Right lobe of liver (tissue), 4 donors: ENCODE measurements around the gene CTBS.

Experiments used
- POLR2A ChIP-seq: fragments of 450-650 bp; IDR thresholded peaks from one replicate; pipeline ENCODE4 v1.6.1; 2017; ENCODE audit warnings: antibody characterized with exemption, mild to moderate bottlenecking
- TF ChIP-seq, protein P1 (sequence below), 4 donors: fragments of 200-600 bp in 3 of 4; fragments of 450-650 bp in 1 of 4; IDR thresholded peaks; one replicate each; pipeline versions ENCODE4 v1.5.1 to v1.8.0; 2016 to 2022; ENCODE audit warnings: antibody characterized with exemption in 4 of 4, mild to moderate bottlenecking in 2 of 4
- donor health status: DM: no; HTN: no; CAD: no.
- donor health status: DM: no; HTN: no; CAD: no.
- donor health status: DM: no; HTN: yes; CAD: no.

GRCh38 chr1:84603223-84603622 lies 29.0 kb upstream of the CTBS start:
- TF ChIP-seq, protein P1, sequence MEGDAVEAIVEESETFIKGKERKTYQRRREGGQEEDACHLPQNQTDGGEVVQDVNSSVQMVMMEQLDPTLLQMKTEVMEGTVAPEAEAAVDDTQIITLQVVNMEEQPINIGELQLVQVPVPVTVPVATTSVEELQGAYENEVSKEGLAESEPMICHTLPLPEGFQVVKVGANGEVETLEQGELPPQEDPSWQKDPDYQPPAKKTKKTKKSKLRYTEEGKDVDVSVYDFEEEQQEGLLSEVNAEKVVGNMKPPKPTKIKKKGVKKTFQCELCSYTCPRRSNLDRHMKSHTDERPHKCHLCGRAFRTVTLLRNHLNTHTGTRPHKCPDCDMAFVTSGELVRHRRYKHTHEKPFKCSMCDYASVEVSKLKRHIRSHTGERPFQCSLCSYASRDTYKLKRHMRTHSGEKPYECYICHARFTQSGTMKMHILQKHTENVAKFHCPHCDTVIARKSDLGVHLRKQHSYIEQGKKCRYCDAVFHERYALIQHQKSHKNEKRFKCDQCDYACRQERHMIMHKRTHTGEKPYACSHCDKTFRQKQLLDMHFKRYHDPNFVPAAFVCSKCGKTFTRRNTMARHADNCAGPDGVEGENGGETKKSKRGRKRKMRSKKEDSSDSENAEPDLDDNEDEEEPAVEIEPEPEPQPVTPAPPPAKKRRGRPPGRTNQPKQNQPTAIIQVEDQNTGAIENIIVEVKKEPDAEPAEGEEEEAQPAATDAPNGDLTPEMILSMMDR (IDR thresholded peaks at IDR 0.05) = no peak
- no peak for TF ChIP-seq POLR2A
